ENCODE measurements around the gene GNA14.

Gene GNA14

GRCh38 chr9:77598991-77599390, 49.1 kb downstream of the GNA14 start:
- no peak overlapping the region for H3K14ac ChIP-seq (ENCODE audit: low read length)
- no peak overlapping the region for H3K4me2 ChIP-seq (ENCODE audit: low read length)
- H2BK120ac ChIP-seq (ENCODE audit: insufficient read depth, low read length, poor library complexity), result no peak overlapping the region
- H3K18ac ChIP-seq (ENCODE audit: low read length), result no peak overlapping the region
- H3K79me2 ChIP-seq (ENCODE audit: control insufficient read depth, insufficient read depth, low read length, poor library complexity), result no peaks in the 10 kb centered on the region
- no peaks in the 10 kb centered on the region for H3K27me3 ChIP-seq (ENCODE audit: insufficient read depth, low read length)
- H3K9me3 ChIP-seq (ENCODE audit: insufficient read depth, low read depth, low read length), result no peaks in the 10 kb centered on the region
- no peak overlapping the region for H3K9ac ChIP-seq (ENCODE audit: low read length)
- no peak overlapping the region for H2BK5ac ChIP-seq (ENCODE audit: low read depth, low read length, poor library complexity)
- no peak overlapping the region for H3K23ac ChIP-seq (ENCODE audit: low read length)
- H3K4ac ChIP-seq (ENCODE audit: low read depth, low read length), result no peak overlapping the region
- H4K12ac ChIP-seq (ENCODE audit: low read depth, low read length), result no peak overlapping the region
- H3K4me1 ChIP-seq (ENCODE audit: control insufficient read depth in 1 of 2, insufficient read depth in 2 of 2, low read length in 2 of 2), result peaks cover 2 to 4% of the 10 kb centered on the region in 2 experiments
- H4K8ac ChIP-seq (ENCODE audit: low read depth, low read length), result no peak overlapping the region
- no peak overlapping the region for H2AFZ ChIP-seq (ENCODE audit: insufficient read depth, low read length, poor library complexity)
- H2BK12ac ChIP-seq (ENCODE audit: low read length), result no peak overlapping the region
- H4K91ac ChIP-seq (ENCODE audit: low read depth, low read length), result no peak overlapping the region
- H3K79me1 ChIP-seq (ENCODE audit: low read length), result peaks cover 2% of the 10 kb centered on the region
- no peak overlapping the region for H2AK5ac ChIP-seq (ENCODE audit: low read length)
- no peak overlapping the region for H3K27ac ChIP-seq (ENCODE audit: low read depth, low read length)
- no peaks in the 10 kb centered on the region for H3K36me3 ChIP-seq (ENCODE audit: control insufficient read depth in 1 of 2, insufficient read depth in 2 of 2, low read length in 2 of 2)
- no CpG with 5 or more reads among the region's 3 CpGs for WGBS (ENCODE audit: extremely low coverage, insufficient coverage, insufficient read length)
- DNase-seq, result no peak
- no peak overlapping the region for H3K4me3 ChIP-seq (ENCODE audit: low read depth, low read length)

- Histone ChIP-seq H2BK5ac (ENCODE audit: low read depth, low read length, poor library complexity) (no peak overlapping the region), H3K4me1 (ENCODE audit: control insufficient read depth in 1 of 2, insufficient read depth in 2 of 2, low read length in 2 of 2) (peaks cover 2 to 4% of the 10 kb centered on the region in 2 experiments), H3K23ac (ENCODE audit: low read length) (no peak overlapping the region), H3K4ac (ENCODE audit: low read depth, low read length) (no peak overlapping the region), H3K9me3 (ENCODE audit: insufficient read depth, low read depth, low read length) (no peaks in the 10 kb centered on the region), H2AFZ (ENCODE audit: insufficient read depth, low read length, poor library complexity) (no peak overlapping the region), H3K79me1 (ENCODE audit: low read length) (peaks cover 2% of the 10 kb centered on the region), H3K36me3 (ENCODE audit: control insufficient read depth in 1 of 2, insufficient read depth in 2 of 2, low read length in 2 of 2) (no peaks in the 10 kb centered on the region), H4K91ac (ENCODE audit: low read depth, low read length) (no peak overlapping the region), H2AK5ac (ENCODE audit: low read length) (no peak overlapping the region), H3K14ac (ENCODE audit: low read length) (no peak overlapping the region), H3K4me2 (ENCODE audit: low read length) (no peak overlapping the region), H3K9ac (ENCODE audit: low read length) (no peak overlapping the region), H3K27ac (ENCODE audit: low read depth, low read length) (no peak overlapping the region), H3K18ac (ENCODE audit: low read length) (no peak overlapping the region), H3K4me3 (ENCODE audit: low read depth, low read length) (no peak overlapping the region), H4K12ac (ENCODE audit: low read depth, low read length) (no peak overlapping the region), H4K8ac (ENCODE audit: low read depth, low read length) (no peak overlapping the region), H2BK12ac (ENCODE audit: low read length) (no peak overlapping the region), H3K27me3 (ENCODE audit: insufficient read depth, low read length) (no peaks in the 10 kb centered on the region), H2BK120ac (ENCODE audit: insufficient read depth, low read length, poor library complexity) (no peak overlapping the region), H3K79me2 (ENCODE audit: control insufficient read depth, insufficient read depth, low read length, poor library complexity) (no peaks in the 10 kb centered on the region)
- no peak for DNase-seq
- no CpG with 5 or more reads among the region's 3 CpGs for WGBS (ENCODE audit: extremely low coverage, insufficient coverage, insufficient read length)
Measured at GRCh38 chr9:77598524-77598923, 49.6 kb downstream of the GNA14 start.

- no peak overlapping the region for H2BK120ac ChIP-seq (ENCODE audit: insufficient read depth, low read length, poor library complexity)
- H3K79me1 ChIP-seq (ENCODE audit: low read length), result no peaks in the 10 kb centered on the region
- no peak overlapping the region for H3K27ac ChIP-seq (ENCODE audit: low read depth, low read length)
- H3K4me3 ChIP-seq (ENCODE audit: low read depth, low read length), result no peak overlapping the region
- no peaks in the 10 kb centered on the region for H3K79me2 ChIP-seq (ENCODE audit: control insufficient read depth, insufficient read depth, low read length, poor library complexity)
- no peak overlapping the region for H3K14ac ChIP-seq (ENCODE audit: low read length)
- no peak overlapping the region for H3K18ac ChIP-seq (ENCODE audit: low read length)
- H3K4ac ChIP-seq (ENCODE audit: low read depth, low read length), result no peak overlapping the region
- no peak overlapping the region for H4K91ac ChIP-seq (ENCODE audit: low read depth, low read length)
- H2AK5ac ChIP-seq (ENCODE audit: low read length), result no peak overlapping the region
- no peak overlapping the region for H2AFZ ChIP-seq (ENCODE audit: insufficient read depth, low read length, poor library complexity)
- no peak overlapping the region for H4K8ac ChIP-seq (ENCODE audit: low read depth, low read length)
- H3K27me3 ChIP-seq (ENCODE audit: insufficient read depth, low read length), result no peaks in the 10 kb centered on the region
- no peak overlapping the region for H3K9ac ChIP-seq (ENCODE audit: low read length)
- no peaks in the 10 kb centered on the region for H3K9me3 ChIP-seq (ENCODE audit: insufficient read depth, low read depth, low read length)
- no peak for DNase-seq
- H4K12ac ChIP-seq (ENCODE audit: low read depth, low read length), result no peak overlapping the region
- H3K4me2 ChIP-seq (ENCODE audit: low read length), result no peak overlapping the region
- no peak overlapping the region for H2BK5ac ChIP-seq (ENCODE audit: low read depth, low read length, poor library complexity)
- H3K36me3 ChIP-seq (ENCODE audit: control insufficient read depth in 1 of 2, insufficient read depth in 2 of 2, low read length in 2 of 2), result no peaks in the 10 kb centered on the region
- no peak overlapping the region for H3K23ac ChIP-seq (ENCODE audit: low read length)
- WGBS (ENCODE audit: extremely low coverage, insufficient coverage, insufficient read length), result no CpG with 5 or more reads among the region's 3 CpGs
- no peak overlapping the region for H2BK12ac ChIP-seq (ENCODE audit: low read length)
- peaks cover 2 to 4% of the 10 kb centered on the region in 2 experiments for H3K4me1 ChIP-seq (ENCODE audit: control insufficient read depth in 1 of 2, insufficient read depth in 2 of 2, low read length in 2 of 2)
Measured at GRCh38 chr9:77597057-77597456, 51.1 kb downstream of the GNA14 start.

- no peak overlapping the region for H2AFZ ChIP-seq (ENCODE audit: insufficient read depth, low read length, poor library complexity)
- H3K9ac ChIP-seq (ENCODE audit: low read length), result no peak overlapping the region
- H2AK5ac ChIP-seq (ENCODE audit: low read length), result no peak overlapping the region
- no peaks in the 10 kb centered on the region for H3K36me3 ChIP-seq (ENCODE audit: control insufficient read depth in 1 of 2, insufficient read depth in 2 of 2, low read length in 2 of 2)
- H3K9me3 ChIP-seq (ENCODE audit: insufficient read depth, low read depth, low read length), result no peaks in the 10 kb centered on the region
- no peaks in the 10 kb centered on the region for H3K79me1 ChIP-seq (ENCODE audit: low read length)
- H3K23ac ChIP-seq (ENCODE audit: low read length), result no peak overlapping the region
- no peak overlapping the region for H3K14ac ChIP-seq (ENCODE audit: low read length)
- WGBS (ENCODE audit: extremely low coverage, insufficient coverage, insufficient read length), result no CpG with 5 or more reads among the region's 8 CpGs
- H3K4me3 ChIP-seq (ENCODE audit: low read depth, low read length), result no peak overlapping the region
- no peak overlapping the region for H3K27ac ChIP-seq (ENCODE audit: low read depth, low read length)
- no peaks in the 10 kb centered on the region for H3K79me2 ChIP-seq (ENCODE audit: control insufficient read depth, insufficient read depth, low read length, poor library complexity)
- no peak overlapping the region for H3K4me2 ChIP-seq (ENCODE audit: low read length)
- H3K4ac ChIP-seq (ENCODE audit: low read depth, low read length), result no peak overlapping the region
- H4K12ac ChIP-seq (ENCODE audit: low read depth, low read length), result no peak overlapping the region
- DNase-seq, result no peak
- H3K27me3 ChIP-seq (ENCODE audit: insufficient read depth, low read length), result no peaks in the 10 kb centered on the region
- H4K8ac ChIP-seq (ENCODE audit: low read depth, low read length), result no peak overlapping the region
- no peak overlapping the region for H4K91ac ChIP-seq (ENCODE audit: low read depth, low read length)
- no peak overlapping the region for H3K18ac ChIP-seq (ENCODE audit: low read length)
- H2BK120ac ChIP-seq (ENCODE audit: insufficient read depth, low read length, poor library complexity), result no peak overlapping the region
- H2BK12ac ChIP-seq (ENCODE audit: low read length), result no peak overlapping the region
- H2BK5ac ChIP-seq (ENCODE audit: low read depth, low read length, poor library complexity), result no peak overlapping the region
- peaks cover 0 to 2% of the 10 kb centered on the region in 2 experiments for H3K4me1 ChIP-seq (ENCODE audit: control insufficient read depth in 1 of 2, insufficient read depth in 2 of 2, low read length in 2 of 2)
Measured at GRCh38 chr9:77595426-77596095, 52.6 kb downstream of the GNA14 start.

Measured in trophoblast cell (in vitro differentiated cells and primary cell).